ENCODE measurements around the gene MICOS13.

Gene MICOS13

DNA sequence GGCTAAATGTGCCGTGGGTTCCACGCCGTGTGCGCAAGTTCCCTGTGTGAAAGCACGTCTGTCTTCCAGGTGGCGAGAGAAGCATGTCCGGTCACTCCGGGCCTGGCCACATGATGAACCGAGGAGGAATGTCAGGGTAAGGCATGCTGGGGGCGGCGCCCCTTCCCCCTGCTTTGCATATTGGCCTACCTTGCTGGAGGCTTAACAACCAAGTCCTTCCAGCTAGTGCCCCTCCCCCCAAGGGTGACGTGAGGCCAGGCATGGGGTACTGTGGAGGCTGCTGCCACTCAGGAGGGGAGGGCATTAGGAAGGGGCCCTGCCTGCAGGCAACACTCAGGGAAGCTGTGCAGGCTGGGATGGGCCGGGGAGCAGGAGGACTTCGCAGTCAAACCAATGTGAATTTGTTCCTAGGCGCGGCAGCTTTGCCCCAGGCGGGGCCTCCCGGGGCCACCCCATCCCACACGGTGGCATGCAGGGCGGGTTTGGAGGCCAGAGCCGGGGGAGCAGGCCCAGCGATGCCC is 12.5 kb downstream of the MICOS13 start:
- no peak for DNase-seq (ENCODE audit: low spot score)

DNA sequence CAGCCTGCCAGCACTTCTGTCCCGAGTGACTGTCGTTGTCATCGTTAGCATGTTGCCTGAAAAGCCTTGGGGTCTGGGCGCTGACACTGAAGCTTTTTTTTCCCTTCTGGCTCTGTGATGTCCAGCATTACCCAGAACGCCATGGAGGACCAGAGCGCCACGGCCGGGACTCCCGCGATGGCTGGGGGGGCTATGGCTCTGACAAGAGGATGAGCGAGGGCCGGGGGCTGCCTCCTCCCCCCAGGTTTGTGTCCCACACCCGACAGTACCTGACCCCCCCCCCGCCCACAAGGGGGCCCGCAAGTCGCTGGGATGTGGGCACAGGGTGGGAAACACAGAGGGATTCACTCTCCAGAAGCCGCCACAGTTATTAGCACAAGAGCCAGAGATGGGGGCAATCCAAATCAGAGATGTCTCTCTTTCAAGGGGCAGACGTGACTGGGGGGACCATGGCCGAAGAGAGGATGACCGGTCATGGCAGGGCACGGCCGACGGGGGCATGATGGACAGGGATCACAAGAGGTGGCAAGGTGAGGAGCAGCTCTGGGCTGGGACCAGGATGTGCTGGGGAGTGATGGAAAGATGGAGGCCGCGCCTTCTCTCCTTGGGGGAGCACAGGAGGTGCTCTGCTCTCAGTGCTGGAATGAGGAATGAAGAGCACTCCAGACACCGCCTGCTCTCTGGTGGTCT is 13.2 kb downstream of the MICOS13 start:
- DNase-seq (ENCODE audit: low spot score): no peak

DNA sequence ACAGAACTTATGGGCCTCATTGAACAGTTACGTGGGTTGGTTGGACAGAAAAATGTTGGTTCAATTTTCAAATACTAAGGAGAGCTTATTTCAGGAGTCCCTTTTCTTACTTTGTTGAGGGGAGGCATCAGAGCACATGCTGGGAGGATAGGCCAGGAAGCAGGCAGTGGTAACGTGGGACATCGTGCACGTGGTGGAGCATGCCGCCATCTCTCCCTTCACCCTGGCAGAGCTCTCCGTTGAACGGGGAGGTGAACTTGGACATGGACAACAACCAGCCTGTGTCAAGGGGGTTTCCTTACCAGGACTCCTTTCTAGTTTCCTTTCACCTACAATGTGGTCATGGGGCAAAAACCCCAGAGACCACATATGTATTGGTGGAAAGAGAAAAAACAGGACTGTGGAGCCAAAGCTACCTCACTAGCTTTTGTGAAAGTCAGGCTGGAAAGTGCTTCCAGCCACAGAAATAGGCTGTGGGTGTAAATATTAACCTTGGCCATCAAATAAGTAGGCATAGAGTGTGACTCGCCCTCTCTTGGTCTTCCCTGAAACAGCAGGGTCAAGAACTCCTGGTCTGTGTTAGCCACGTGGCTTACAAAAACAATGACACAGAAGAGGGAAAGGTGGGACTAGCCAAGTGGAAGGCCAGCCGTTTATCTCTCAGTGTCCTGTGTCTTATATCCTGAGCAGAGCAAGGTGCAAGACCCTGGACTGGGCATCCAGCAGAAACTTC is 14.4 kb downstream of the MICOS13 start:
- no peak for DNase-seq (ENCODE audit: low spot score)

DNA sequence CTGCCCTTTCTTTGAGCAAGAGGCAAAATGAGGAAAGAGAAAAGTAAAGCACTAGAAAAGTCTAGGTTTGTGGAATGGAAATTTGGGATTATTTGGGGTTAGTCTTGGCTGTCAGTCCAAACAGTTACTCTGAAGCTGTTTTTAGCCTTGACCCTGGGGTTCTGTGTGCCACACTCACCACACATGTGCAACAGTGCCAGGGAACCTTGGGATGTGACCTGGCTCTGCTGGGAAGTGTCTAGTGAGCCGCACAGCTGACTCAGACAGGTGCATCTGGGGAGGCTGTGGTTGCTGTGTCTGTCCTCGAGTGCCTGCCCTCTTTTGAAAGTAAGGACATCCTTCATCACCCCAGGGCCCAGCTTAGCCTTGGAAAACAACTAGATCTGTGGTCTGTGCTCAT is 15.8 kb downstream of the MICOS13 start:
- DNase-seq (ENCODE audit: low spot score): no peak

DNA sequence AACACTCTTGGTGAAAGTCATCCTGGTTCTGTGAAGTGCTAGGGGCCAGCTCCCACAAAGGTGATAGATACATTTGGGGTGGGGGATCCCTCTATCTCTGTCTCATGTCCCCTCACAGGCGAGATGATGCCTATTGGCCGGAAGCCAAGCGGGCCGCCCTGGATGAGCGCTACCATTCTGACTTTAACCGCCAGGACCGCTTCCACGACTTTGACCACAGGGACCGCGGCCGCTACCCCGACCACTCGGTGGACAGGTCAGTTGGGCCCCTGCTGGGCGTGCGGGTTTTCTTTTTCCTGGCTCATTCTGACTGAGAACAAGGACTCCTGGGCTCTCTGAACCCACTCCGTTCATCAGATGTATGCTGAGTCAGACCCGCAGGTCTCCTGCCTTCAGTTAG is 16.4 kb downstream of the MICOS13 start:
- no peak for DNase-seq (ENCODE audit: low spot score)

DNA sequence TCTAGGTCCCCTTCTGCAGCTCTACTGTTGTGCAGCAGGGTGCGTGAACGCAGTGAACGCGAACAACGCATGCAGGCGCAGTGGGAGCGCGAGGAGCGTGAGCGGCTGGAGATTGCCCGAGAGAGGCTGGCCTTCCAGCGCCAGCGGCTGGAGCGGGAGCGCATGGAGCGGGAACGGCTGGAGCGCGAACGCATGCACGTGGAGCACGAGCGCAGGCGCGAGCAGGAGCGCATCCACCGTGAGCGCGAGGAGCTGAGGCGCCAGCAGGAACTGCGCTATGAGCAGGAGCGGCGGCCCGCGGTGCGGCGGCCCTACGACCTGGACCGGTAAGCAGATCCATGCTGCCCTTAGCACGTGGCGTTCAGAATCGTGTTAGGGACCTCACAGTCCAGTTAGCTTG is 18.8 kb downstream of the MICOS13 start:
- no peak for DNase-seq (ENCODE audit: low spot score)

DNA sequence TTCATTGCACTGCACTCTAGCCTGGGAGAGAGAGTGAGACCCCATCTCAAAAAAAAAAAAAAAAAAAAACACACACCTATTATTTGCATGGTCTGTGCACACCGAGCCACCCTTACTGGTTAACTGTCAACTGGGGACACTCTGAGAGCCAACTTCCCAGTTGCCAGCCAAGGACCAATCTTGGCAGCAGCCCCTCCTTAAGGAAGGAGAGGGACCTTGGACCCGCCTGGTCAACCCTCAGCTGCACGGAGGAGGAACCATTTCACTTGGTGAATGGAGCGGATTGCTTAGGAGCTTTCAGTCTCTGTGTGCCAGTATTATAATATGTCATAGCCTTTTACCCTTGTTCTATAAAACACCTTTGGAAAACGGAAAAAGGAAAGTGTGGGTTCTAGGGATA is 24.9 kb downstream of the MICOS13 start:
- DNase-seq (ENCODE audit: low spot score): no peak

DNA sequence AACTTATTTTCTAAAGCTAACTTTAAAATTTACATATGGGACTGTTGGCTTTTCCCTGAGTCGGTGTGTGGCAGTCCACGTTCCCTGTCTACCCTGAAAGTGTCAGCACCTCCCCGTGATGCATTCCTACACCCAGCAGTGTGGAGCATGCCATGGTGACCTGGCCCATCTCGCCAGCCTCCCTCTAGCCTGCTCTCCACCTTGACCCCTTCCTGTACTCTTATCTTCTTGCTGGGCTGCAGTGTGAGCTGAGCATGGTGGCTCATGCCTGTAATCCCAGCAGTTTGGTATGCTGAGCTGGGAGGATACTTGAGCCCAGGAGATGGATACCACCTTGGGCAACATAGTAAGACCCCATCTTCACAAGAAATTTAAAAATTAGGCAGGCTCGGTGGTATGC is 25.4 kb downstream of the MICOS13 start:
- DNase-seq (ENCODE audit: low spot score): no peak

DNA sequence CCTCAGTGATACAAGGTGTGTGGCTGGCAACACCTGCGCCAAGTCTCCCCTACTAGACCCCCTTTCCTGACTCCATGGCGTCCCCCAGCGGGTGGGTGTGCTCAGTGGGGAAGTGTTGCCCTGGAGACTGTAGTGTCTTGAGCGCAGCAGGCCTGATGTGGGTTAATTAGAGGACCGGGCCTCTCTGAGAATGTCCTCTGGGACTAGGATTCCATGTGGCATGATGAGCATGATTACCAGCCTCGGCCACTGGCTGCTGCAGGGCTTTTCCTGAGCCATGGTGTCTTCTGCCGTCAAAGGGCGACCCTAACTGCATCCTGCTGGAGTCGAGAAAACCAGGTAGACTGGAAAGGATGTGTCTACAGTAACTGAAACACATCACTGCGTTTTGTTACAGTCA is 28.1 kb downstream of the MICOS13 start:
- DNase-seq (ENCODE audit: low spot score): no peak

DNA sequence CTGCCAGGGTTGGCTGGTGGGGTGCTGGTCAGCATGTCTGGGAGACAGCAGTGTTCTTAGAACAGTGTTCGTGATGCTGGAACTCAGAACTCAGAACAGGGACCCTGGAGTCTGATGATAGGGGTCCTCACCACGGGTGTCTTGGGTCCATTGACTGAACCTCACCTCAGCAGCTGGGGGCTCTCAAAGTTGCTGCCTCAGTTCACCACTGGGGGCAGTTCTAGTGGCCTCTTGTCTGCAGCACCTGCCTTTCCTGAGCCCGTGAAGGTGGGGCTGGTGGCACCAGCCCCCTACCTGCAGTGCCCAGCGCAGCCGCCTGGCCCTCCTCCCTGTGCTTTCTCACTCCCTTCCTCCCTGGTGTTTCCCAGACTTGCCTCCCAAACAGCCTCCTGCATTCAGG is 29.0 kb downstream of the MICOS13 start:
- DNase-seq (ENCODE audit: low spot score): no peak

DNA sequence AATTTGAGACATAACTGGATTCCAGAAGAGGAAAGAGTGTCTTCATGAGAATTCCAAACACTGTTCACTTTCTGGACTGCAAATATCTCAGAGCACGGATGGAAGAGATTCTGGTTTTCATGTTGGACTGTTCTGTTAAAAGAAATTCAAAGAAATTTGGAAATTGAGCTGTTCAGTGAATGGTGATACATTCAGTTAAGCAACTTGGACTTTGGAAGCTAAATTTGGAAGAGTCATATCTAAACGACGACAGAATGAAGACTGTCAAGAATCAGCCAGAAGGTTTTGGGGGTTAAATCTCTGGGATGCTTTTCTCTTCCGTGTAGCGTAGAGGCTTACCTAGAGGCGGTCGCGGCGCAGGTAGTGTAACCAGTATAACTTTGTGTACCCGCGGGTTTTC is 31.9 kb downstream of the MICOS13 start:
- no peak for DNase-seq (ENCODE audit: low spot score)

DNA sequence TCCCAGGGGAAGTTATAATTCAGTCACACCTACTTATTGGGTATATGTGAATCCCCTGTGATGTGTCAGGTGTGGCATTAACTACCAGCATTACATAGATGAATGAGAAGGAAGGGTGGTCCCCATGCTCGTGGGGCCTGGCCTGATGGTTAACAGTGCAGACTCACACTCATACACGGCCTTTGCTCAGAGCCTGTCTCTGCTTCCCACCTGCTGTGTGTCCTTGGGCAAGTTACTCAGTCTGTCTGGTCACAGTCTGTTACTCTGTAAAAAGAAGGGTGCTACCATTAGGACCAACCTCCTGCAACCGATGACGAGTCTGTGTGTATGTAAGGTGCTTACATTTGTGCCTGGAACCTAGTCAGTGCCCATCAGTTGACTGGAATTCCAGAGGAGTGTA is 33.6 kb downstream of the MICOS13 start:
- no peak for DNase-seq (ENCODE audit: low spot score)

DNA sequence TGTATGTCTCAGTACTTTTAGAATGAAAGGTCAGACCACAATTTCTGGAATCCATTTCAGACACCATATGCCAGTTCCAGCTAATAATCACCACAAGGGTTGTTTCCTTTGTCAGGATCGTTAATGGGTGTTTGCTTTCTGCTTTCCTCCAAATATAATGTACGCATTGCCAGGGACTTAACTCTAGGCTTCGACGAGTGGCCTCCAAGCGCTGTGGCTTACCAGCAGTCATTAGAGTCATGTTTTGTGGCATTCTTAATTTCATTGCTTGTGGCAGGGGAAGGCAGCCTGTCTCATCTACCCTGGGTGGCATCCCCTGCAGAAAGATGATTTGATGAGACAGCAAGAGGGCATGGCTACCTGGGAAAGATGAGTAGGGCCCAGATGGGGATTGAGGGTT is 34.9 kb downstream of the MICOS13 start:
- DNase-seq (ENCODE audit: low spot score): no peak

DNA sequence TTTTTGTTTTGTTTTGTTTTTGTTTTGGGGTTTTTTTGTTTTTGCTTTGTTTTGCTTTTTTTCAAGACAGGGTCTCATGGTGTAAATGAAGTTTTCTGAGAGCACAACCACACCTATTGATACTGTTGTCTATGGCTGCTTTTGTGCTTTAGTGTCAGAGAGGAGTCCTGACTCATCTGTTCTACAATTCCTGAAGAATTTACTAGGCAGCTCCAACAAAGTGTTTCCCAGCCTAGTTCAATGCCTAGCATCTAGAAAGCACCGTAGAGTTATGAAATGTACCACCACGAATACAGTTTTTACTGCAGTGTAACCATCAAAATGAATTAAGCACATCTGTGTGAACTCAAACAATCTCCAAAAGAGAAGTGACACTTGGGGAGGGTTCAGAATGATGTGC is 36.3 kb downstream of the MICOS13 start:
- DNase-seq (ENCODE audit: low spot score): no peak

DNA sequence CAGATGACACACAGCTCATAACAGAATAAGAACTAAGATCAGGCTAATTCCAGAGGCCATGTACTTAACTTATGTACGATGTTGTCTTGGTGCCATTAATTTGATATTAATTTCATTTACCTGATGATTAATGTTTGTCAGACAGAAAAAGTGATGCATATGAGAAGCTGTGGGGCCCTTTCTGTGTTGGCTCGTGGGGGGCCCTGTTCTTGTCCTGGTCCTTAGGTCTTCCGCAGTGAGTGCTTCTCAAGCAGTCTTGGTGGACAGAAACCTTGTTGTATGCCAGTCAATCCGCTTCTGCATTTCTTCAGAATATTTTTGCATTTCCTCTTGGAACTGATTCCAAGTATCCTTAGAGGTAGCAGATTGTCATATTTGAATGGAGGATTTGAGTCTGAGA is 37.3 kb downstream of the MICOS13 start:
- DNase-seq (ENCODE audit: low spot score): no peak

DNA sequence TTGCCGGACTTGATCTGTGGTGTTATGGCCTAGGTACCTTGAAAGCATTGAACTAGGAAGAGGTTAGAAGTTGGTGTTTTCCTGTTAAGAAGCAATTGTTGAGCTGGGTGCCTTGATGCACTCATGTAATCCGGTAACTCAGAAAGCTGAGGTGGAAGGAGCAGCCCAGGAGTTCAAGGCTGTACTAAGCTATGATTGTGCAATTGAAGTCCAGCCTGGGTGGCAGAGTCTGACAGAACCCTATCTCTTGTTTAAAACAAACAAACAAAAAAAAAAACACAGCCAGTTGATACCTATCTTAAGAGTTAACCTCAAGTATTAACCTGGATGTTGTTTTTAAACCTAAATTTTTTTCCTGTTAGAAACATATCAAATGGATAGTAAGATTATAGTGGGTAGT is 38.1 kb downstream of the MICOS13 start:
- no peak for DNase-seq (ENCODE audit: low spot score)

DNA sequence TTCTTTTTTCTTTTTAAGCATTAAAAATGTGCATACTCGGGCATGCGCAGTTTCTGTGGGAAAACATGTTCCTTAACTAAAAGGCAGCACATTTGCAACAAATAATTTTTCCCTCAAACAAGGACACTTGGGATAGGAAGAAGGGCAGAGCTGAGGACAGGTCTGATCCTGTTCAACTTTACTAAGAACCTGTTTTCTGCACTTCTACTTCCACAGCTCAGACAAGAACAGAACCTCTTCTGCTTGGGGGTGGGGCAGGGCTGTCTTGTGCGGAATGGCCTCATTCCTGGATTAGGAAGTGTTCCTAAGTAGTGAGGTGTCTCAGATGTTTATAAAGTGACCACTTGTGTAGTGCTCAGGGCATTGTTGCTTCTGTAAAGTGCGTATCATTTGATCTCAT is 39.1 kb downstream of the MICOS13 start:
- no peak for DNase-seq (ENCODE audit: low spot score)

DNA sequence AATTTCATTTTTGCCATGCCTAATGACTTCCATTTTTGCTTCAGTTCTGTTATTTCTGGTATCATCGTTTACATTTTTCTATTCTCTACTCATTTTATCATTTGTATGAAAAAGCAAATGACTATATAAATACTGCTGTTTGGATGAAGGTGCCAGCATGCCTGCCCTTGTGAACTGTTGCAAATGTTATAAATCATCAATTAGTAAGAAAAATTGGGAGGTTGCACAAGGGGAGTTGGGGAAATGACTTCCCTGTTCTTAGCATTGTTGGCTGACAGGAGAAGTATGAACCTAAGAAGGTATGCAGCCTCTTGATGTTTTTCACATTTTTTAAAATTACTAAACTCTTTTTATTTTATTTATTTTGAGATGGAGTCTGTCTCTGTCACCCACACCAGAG is 42.3 kb downstream of the MICOS13 start:
- DNase-seq (ENCODE audit: low spot score): no peak

DNA sequence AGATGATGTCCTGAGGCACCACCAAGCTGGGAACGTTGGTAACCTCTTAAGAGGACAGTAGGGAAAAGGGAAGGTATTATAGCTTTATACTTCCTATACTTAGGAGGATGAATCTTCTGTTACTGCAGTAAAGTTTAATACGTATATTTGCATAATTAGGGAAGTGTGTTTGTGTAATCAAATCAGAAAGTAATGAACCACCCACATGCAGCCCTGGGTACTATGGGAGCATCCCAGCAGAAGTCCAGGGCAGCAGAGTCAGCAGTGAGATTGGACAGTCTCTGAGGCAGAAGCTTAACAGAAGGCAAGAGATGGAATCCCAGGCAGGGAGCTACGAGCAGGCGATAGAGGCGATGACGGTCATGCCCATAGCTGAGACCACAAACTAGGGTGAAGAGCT is 44.9 kb downstream of the MICOS13 start:
- DNase-seq (ENCODE audit: low spot score): no peak

DNA sequence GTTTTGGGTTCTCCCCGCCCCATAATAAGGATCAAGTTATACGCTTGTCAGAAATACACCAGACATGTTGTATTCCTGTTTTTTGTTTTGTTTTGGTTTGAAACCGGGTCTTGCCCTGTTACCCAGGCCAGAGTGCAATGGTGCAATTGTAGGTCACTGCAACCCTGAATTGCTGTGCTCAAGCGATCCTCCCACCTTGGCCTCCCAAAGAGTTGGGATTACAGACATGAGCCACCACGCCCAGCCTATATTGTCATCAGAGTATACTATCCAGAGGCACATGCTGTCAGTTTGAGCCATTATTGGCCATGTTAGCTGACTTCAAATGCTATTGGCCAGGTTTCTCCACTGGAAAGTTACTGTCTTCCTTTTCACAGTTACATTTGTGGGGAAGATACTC is 47.7 kb downstream of the MICOS13 start:
- DNase-seq (ENCODE audit: low spot score): no peak

DNA sequence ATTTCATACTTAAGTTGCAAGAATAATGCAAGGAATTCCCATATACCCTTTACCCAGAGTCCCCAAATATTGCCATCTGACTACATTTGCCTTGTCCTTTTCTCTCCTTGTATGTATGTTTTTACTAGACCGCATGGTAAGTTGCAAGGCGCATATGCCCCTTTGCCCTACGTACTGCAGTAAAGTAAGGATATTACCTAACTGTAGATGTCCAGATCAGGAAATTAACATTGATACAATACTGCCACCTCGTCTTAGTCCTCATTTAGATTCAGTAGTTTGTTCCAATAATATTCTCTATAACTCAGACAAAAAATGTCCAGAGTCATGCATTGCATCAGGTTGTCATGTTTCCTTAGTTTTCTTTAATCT is 48.1 kb downstream of the MICOS13 start:
- DNase-seq (ENCODE audit: low spot score): no peak

DNA sequence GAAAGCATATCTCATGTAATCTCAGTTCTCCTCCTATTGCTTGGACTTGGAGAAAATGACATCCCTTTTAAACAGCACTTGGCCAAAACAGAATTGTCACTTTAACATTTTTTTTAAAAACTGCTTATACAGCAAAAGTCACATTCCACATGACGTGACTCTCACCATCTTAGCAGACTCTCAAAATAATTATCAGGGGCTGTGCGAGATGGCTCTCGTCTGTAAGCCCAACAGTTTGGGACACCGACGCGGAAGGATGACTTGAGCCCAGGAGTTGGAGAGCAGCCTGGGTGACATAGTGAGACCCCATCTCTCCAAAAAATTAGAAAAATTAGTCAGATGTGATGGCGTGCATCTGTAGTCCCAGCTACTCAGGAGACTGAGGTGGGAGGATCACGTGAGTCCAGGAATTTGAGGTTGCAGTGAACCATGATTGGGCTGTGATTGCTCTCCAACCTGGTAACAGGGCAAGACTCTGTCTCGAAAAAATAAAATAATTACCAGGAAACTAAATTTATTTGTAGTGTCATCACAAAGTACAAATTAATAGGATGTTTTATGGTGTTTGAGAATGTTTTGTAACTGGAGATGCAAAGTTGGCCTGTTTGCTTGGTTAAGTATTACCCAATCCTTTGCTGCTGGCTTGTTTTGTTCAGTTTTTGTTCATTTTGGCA is 48.6 kb downstream of the MICOS13 start:
- DNase-seq (ENCODE audit: low spot score): no peak

DNA sequence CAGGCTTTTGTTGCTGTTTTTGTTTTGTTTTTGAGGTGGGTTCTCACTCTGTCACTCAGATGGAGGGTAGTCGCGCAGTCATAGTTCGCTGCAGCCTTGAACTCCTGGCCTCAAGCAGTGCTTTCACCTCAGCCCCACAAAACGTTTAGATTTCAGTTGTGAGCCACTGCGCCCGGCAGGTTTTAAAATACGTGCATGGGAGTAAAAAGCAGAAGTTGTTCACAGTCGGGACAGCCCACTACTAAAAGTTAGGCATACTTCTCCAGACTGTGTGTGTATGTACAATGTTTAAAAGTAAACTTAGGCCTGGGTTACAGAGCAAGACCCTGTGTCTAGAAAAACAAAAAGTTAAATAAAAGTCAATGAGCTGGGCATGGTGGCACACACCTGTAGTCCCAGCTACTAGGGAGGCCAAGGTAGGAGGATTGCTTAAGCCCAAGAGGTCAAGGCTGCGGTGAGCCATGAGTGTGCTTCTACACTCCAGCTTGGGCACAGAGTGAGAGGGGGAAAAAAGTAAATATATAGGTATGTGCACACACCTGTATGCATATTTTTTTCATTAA is 51.3 kb downstream of the MICOS13 start:
- DNase-seq (ENCODE audit: low spot score): no peak

All from activated CD4-positive, alpha-beta T cell treated with anti-CD3 and anti-CD28 coated beads, Interleukin-2, Interleukin-4, amounts not matched to agents 100 ng/mL and 50 ng/mL, durations not matched to agents 16 hours and 8 hours (primary cell).